AG20443 (cell line): ENCODE results near the gene HLA-E.

Source experiments
- DNase-seq: peaks from one replicate; pipeline ENCODE4 v3.0.0; 2012; ENCODE audit warnings: low spot score, mixed read lengths

HLA-E gene

DNA sequence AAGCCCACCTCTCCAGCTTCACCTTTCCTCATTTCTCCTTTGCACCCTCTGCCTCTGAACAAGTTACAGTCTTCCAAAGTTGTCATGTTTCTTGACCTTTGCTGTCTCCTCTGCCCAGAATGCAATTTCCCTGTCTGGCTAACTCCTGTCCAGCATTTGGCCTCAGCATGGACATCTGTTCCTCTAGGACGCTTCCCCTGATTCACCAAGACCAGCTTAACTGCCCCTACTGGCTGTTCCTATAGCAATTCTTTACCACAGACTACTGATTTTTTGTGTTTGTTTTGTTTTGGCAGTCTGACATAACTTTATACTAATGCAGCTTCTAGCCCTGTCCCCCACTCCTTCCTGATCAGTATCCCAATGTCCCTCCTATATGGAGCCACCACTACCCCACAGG lies 53.6 kb downstream of the HLA-E start:
- DNase-seq = no peak
